LNCaP clone FGC (cell line): ENCODE measurements around the gene VPS35L.
"Not testable (repeated sequence)": the region's sequence is repeated elsewhere in the genome, so short reads cannot be mapped to it uniquely, and the experiment has no call there.

Experiments used
- DNase-seq: peaks from one replicate; pipeline ENCODE4 v3.0.0-alpha.2; 2011; ENCODE audit warnings: low read depth
- H3K4me3 ChIP-seq: 2 replicates; pipeline ENCODE4 v1.5.1; 2011; ENCODE audit warnings: mild to moderate bottlenecking, low read depth, low read length, control low read depth
- CTCF ChIP-seq: IDR thresholded peaks from 2 replicates; pipeline ENCODE4 v1.5.1; 2012; ENCODE audit warnings: mild to moderate bottlenecking; ENCODE audit not compliant: control insufficient read depth, insufficient read depth; ENCODE audit errors: extremely low read depth

Gene VPS35L

GRCh38 chr16:19710991-19711545, 155.6 kb downstream of the VPS35L start:
- H3K4me3 ChIP-seq = no peak overlapping the region
- no peak for TF ChIP-seq CTCF
- DNase-seq = no peak

- H3K4me3 ChIP-seq = no peak overlapping the region
- no peak for TF ChIP-seq CTCF
- DNase-seq = no peak
Observed at GRCh38 chr16:19711643-19712042, 156.1 kb downstream of the VPS35L start.

- H3K4me3 ChIP-seq = no peak overlapping the region
- no peak for TF ChIP-seq CTCF
- DNase-seq = no peak
Observed at GRCh38 chr16:19712418-19713058, 157.0 kb downstream of the VPS35L start.

GRCh38 chr16:19713697-19714096, 158.2 kb downstream of the VPS35L start:
- no peak for TF ChIP-seq CTCF
- no peak overlapping the region for H3K4me3 ChIP-seq
- no peak for DNase-seq

- no peak for DNase-seq
- TF ChIP-seq CTCF = no peak
- no peak overlapping the region for H3K4me3 ChIP-seq
Observed at GRCh38 chr16:19715566-19715965, 160.1 kb downstream of the VPS35L start.

GRCh38 chr16:19716183-19716582, 160.7 kb downstream of the VPS35L start:
- peak overlapping the region; percentile 98 for H3K4me3 ChIP-seq
- TF ChIP-seq CTCF = no peak
- peak; percentile 52 for DNase-seq

- H3K4me3 ChIP-seq = peak overlapping the region; percentile 98
- DNase-seq = not testable (repeated sequence)
Observed at GRCh38 chr16:19716728-19717127, 161.2 kb downstream of the VPS35L start.
